A673 (cell line): ENCODE measurements around the gene JOSD2. TPM values are rescaled to one million over a fixed set of nuclear protein-coding genes. Genes with fewer than 3 reads are reported as not detected.

Experiments
- BruUV-seq: library from RNA; stranded (reverse); fragments of 400-500 nt; replicated peaks from 2 replicates; lab custom pipeline; 2021; lab: Mats Ljungman, UMichigan
- CTCF ChIA-PET: fragments of 300-600 bp; sonication (Branson Sonifier 250); formaldehyde crosslinking; loops from one replicate; lab custom pipeline; 2022; ENCODE audit warnings: antibody characterized with exemption; lab: Charles Lee
- POLR2A ChIA-PET: fragments of 300-600 bp; sonication (Branson Sonifier 250); formaldehyde crosslinking; loops from one replicate; lab custom pipeline; 2022; ENCODE audit warnings: antibody characterized with exemption; ENCODE audit not compliant: low non-redundant PET; lab: Charles Lee
- DNase-seq: peaks from one replicate; pipeline ENCODE4 v3.0.0-alpha.2; 2015; ENCODE audit warnings: low spot score
- H3K27ac ChIP-seq: fragments of 200-600 bp; sonication (generic); 2 replicates; pipeline ENCODE4 v1.5.1; 2016; ENCODE audit warnings: mixed run types, low read depth, mild to moderate bottlenecking, mixed read lengths, antibody characterized with exemption, low read length; ENCODE audit not compliant: poor library complexity, severe bottlenecking
- H3K27me3 ChIP-seq: fragments of 200-600 bp; sonication (generic); replicated peaks from 2 replicates; pipeline ENCODE4 v1.6.1; 2017; ENCODE audit warnings: mixed run types, low read depth, mild to moderate bottlenecking, mixed read lengths, antibody characterized with exemption, low read length; ENCODE audit not compliant: insufficient read depth, poor library complexity
- H3K36me3 ChIP-seq: fragments of 200-600 bp; sonication (generic); 2 replicates; pipeline ENCODE4 v1.6.1; 2016; ENCODE audit warnings: mixed run types, mild to moderate bottlenecking, mixed read lengths, antibody characterized with exemption, low read length; ENCODE audit not compliant: insufficient read depth, poor library complexity, severe bottlenecking
- H3K4me1 ChIP-seq: fragments of 200-600 bp; sonication (generic); 2 replicates; pipeline ENCODE4 v1.6.1; 2017; ENCODE audit warnings: mixed run types, mild to moderate bottlenecking, mixed read lengths, antibody characterized with exemption, low read length; ENCODE audit not compliant: insufficient read depth, poor library complexity, severe bottlenecking
- H3K4me3 ChIP-seq: fragments of 200-600 bp; sonication (generic); 2 replicates; pipeline ENCODE4 v1.5.1; 2016; ENCODE audit warnings: low read depth, mixed run types, mild to moderate bottlenecking, mixed read lengths, low read length; ENCODE audit not compliant: poor library complexity, severe bottlenecking
- H3K9me3 ChIP-seq: fragments of 200-600 bp; sonication (generic); 2 replicates; pipeline ENCODE4 v1.6.1; 2016; ENCODE audit warnings: mixed run types, low read depth, mild to moderate bottlenecking, mixed read lengths, antibody characterized with exemption, low read length; ENCODE audit not compliant: poor library complexity, severe bottlenecking
- CTCF ChIP-seq: fragments of 300-800, 200-600 bp; sonication (generic); conservative IDR thresholded peaks from 2 replicates; pipeline ENCODE4 v1.5.1; 2017; ENCODE audit warnings: low read depth, mild to moderate bottlenecking, antibody characterized with exemption, low read length, moderate library complexity, mixed read lengths
- EZH2 ChIP-seq: fragments of 200-600 bp; sonication (generic); IDR thresholded peaks from 2 replicates; pipeline ENCODE4 v1.6.1; 2017; ENCODE audit warnings: borderline replicate concordance, low read depth, mild to moderate bottlenecking, mixed read lengths, antibody characterized with exemption, low read length; ENCODE audit not compliant: poor library complexity, severe bottlenecking
- intact Hi-C: fragments of 100-400 bp; cut with micrococcal nuclease; formaldehyde crosslinking; loops from one replicate; pipeline ENCODE4 v1.10.0; 2022; ENCODE audit not compliant: unreplicated experiment
- total RNA-seq: library from RNA; stranded (reverse); gene quantifications from 2 replicates; pipeline ENCODE4 v1.2.3, GENCODE V29; 2021

The JOSD2 gene
- total RNA-seq, 1 experiment from 2014 or later = 26.8 TPM

GRCh38 chr19:50546527-50547221 is 35.7 kb upstream of the JOSD2 start:
- H3K27me3 ChIP-seq = no peaks in the 10 kb centered on the region
- intact Hi-C loops = no loop called here
- no peaks in the 10 kb centered on the region for H3K4me1 ChIP-seq
- H3K9me3 ChIP-seq = no peaks in the 10 kb centered on the region
- no peak overlapping the region for H3K4me3 ChIP-seq
- no peak for DNase-seq
- BruUV-seq = no TSS peak
- ChIA-PET CTCF (no interaction called here), POLR2A (no interaction called here)
- no peaks in the 10 kb centered on the region for H3K36me3 ChIP-seq
- no peak overlapping the region for H3K27ac ChIP-seq
- TF ChIP-seq CTCF (no peak), EZH2 (no peak)

- TF ChIP-seq EZH2 = no peak
- TF ChIP-seq CTCF = no peak
- no peak overlapping the region for H3K27ac ChIP-seq
- H3K9me3 ChIP-seq = no peaks in the 10 kb centered on the region
- DNase-seq = no peak
- no peaks in the 10 kb centered on the region for H3K36me3 ChIP-seq
- BruUV-seq = no TSS peak
- H3K27me3 ChIP-seq = no peaks in the 10 kb centered on the region
- ChIA-PET CTCF (no interaction called here), POLR2A (no interaction called here)
- no peaks in the 10 kb centered on the region for H3K4me1 ChIP-seq
- no peak overlapping the region for H3K4me3 ChIP-seq
- intact Hi-C loops = no loop called here
Observed at GRCh38 chr19:50542943-50543342, 32.0 kb upstream of the JOSD2 start.

DNA sequence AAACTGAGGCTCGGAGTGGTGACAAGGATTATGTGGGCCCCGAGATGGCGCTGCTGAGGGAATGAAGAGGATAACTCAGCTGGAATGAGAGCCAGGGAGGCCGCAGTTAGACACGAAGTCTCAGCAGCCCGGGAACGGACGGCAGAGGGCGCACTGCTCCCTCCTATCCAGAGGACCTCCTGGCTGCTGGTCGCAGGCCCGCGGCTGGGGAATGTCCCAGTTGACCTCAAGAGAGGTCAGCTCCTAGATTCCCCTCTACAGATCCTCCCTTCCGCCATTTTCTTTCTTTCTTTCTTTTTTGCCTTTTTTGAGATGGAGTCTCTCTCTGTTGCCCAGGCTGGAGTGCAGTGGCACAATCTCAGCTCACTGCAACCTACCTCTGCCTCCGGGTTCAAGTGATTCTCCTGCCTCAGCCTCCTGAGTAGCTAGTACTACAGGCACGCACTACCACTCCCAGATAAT is 26.8 kb upstream of the JOSD2 start:
- Histone ChIP-seq H3K27ac (no peak overlapping the region), H3K4me3 (no peak overlapping the region), H3K4me1 (no peaks in the 10 kb centered on the region), H3K36me3 (no peaks in the 10 kb centered on the region), H3K9me3 (peaks cover 12% of the 10 kb centered on the region), H3K27me3 (no peaks in the 10 kb centered on the region)
- intact Hi-C loops = loop anchor here (1.0 to 5.0 kb wide), 2 partner anchors 246 to 385 kb away; no protein-coding TSS in a partner anchor
- TF ChIP-seq EZH2 (no peak), CTCF (peak; percentile 95)
- POLR2A ChIA-PET = interaction anchor here (0.6 kb wide), 1 partner anchor 206 kb away, joined by 4 read pairs; no protein-coding TSS in a partner anchor
- CTCF ChIA-PET = interaction anchor here (0.6 to 1.9 kb wide), 10 partner anchors 9 to 245 kb away, joined by 3 to 15 read pairs (median 4); partner anchors contain the start of gene JOSD2
- peak; percentile 90 for DNase-seq
- no TSS peak for BruUV-seq
